GM19193 (cell line): Measurements from ENCODE around the gene HIF3A.

Experiments
- POLR2A ChIP-seq: IDR thresholded peaks from 4 replicates; pipeline ENCODE4 v1.6.1; 2011; ENCODE audit not compliant: insufficient read depth, insufficient read length; ENCODE audit errors: extremely low read depth

Gene HIF3A

DNA sequence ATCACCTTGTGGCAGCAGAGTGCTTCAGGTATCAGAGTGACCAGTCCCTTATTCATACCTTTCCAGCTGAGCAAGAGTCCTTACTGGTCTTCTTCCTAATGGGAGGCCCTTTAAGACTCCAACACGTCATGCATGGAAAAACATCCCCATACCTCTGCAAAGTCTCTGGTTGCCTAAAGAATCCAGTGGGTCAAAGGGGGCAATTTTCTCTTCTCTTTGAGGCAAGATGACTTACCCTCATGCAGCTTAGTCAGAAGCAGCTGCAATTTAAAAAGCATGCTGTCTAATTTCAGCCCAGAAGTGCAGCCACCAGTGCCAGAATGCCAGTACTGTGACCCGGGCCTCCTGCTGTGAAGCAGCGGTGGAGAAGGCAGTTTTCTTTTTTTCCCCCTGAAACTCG lies 68.7 kb downstream of the HIF3A start:
- TF ChIP-seq POLR2A = no peak

- TF ChIP-seq POLR2A = no peak
These were observed 69.9 kb downstream of the HIF3A start for GRCh38 chr19:46366620-46367292.

- TF ChIP-seq POLR2A = no peak
These were observed 70.6 kb downstream of the HIF3A start for GRCh38 chr19:46367426-46367825.

GRCh38 chr19:46368116-46368515 lies 71.3 kb downstream of the HIF3A start:
- no peak for TF ChIP-seq POLR2A

- no peak for TF ChIP-seq POLR2A
These were observed 73.0 kb downstream of the HIF3A start for GRCh38 chr19:46369817-46370216.

GRCh38 chr19:46371371-46371901 lies 74.6 kb downstream of the HIF3A start:
- TF ChIP-seq POLR2A = no peak

GRCh38 chr19:46372901-46373490 lies 76.2 kb downstream of the HIF3A start:
- TF ChIP-seq POLR2A = no peak

- no peak for TF ChIP-seq POLR2A
These were observed 76.9 kb downstream of the HIF3A start for GRCh38 chr19:46373491-46374359.

- TF ChIP-seq POLR2A = no peak
These were observed 78.0 kb downstream of the HIF3A start for GRCh38 chr19:46374536-46375475.

- no peak for TF ChIP-seq POLR2A
These were observed 79.7 kb downstream of the HIF3A start for GRCh38 chr19:46376241-46377153.

GRCh38 chr19:46378268-46378667 lies 81.4 kb downstream of the HIF3A start:
- no peak for TF ChIP-seq POLR2A

DNA sequence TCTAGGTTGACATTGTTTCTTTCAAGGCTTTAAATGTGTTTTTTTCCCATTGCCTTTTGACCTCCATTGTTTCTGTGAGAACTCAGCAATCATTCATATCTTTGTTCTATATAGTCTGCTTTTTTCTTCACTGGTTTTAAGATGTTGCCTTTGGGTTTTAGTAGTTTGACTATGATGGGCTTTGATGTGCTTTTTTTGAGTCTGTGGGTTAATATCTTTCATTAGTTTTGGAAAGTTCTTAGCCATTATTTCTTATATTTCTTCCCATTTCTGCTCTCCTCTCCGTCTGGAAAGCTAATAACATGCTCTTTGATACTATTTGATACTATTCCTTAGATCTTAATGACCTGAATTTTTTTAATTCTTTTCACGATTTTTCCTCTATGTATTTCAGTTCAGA lies 83.8 kb downstream of the HIF3A start:
- TF ChIP-seq POLR2A = no peak

DNA sequence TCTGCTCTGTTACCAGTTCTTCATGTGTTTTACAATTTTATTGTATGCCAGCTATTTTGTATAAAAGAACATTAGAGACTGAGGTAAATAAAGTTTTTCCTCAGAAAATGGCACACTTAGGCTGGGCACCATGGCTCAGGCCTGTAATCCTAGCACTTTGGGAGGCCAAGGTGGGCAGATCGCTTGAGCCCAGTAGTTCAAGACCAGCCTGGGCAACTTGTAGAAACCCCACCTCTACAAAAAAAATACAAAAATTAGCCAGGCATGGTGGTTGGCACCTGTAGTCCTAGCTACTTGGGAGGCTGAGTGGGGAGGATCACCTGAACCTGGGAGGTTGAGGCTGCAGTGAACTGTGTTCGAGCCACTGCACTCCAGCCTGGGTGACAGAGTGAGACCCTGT lies 84.5 kb downstream of the HIF3A start:
- no peak for TF ChIP-seq POLR2A

DNA sequence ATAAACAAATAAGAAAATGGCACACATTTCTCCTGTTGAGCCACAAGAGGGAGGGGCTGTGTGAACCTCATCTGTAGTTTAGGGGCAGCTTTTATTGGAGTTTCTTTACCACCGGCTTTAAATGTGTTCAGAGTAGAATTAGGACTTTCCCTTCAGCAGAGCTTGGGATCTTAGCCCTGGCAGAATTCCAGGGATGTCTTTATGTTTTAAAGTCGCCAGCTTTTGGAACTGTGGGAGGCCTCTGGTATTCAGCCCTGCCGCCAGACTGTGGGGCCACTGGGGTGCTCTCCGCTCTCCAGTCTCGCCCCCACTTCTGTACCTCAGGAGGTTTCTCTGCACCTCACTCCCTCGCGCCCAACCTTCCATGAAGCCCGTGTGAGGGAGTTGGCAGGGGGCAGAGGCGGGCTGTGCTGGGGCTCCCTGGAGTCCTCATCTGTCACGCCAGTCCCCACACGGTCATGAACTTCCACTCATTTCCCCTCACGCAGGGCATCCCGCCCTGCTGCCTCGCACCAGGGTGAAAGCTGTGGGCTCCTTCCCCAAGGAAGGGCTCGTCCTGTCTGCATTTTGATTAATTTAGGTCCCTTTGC lies 85.0 kb downstream of the HIF3A start:
- no peak for TF ChIP-seq POLR2A
